Stomach (tissue), 9 donors: ENCODE results near the gene ERN2. TPM values are rescaled to one million over a fixed set of nuclear protein-coding genes. Genes with fewer than 3 reads are reported as not detected.
A peak's percentile ranks its signal among the peaks of the same experiment; 100 is the strongest.

Experiments
- DNase-seq, 2 donors: peaks; one replicate each; pipeline versions ENCODE4 v3.0.0 to v3.0.0-alpha.2; 2013 to 2019
- H3K27ac ChIP-seq, 5 donors: fragments of 200-600 bp in 4 of 5; sonication (generic) in 4 of 5; one replicate each; pipeline ENCODE4 v1.5.1; 2013 to 2019; ENCODE audit warnings: mild to moderate bottlenecking in 1 of 5, moderate library complexity in 1 of 5
- H3K27me3 ChIP-seq, 3 donors: fragments of 200-600 bp; sonication (generic); one replicate each; pipeline ENCODE4 v1.5.1; 2017 to 2019; ENCODE audit warnings: mixed run types in 1 of 3
- H3K36me3 ChIP-seq, 4 donors: fragments of 200-600 bp; sonication (generic); 1 replicate in 3 of 4; 2 replicates in 1 of 4; pipeline ENCODE4 v1.5.1; 2016 to 2019
- H3K4me1 ChIP-seq, 4 donors: fragments of 200-600 bp; sonication (generic); one replicate each; pipeline ENCODE4 v1.5.1; 2016 to 2019
- H3K4me3 ChIP-seq, 4 donors: fragments of 200-600 bp; sonication (generic) in 3 of 4; one replicate each; pipeline ENCODE4 v1.5.1; 2016 to 2019; ENCODE audit warnings: mild to moderate bottlenecking in 1 of 4
- H3K9me3 ChIP-seq, 4 donors: fragments of 200-600 bp; sonication (generic); one replicate each; pipeline ENCODE4 v1.5.1; 2016 to 2019
- EP300 ChIP-seq: sonication (generic); formaldehyde crosslinking; IDR thresholded peaks from one replicate; pipeline ENCODE4 v1.6.1; 2017; ENCODE audit warnings: antibody characterized with exemption
- POLR2A ChIP-seq, 4 donors: fragments of 450-650 bp; IDR thresholded peaks; one replicate each; pipeline ENCODE4 v1.6.1; 2016; ENCODE audit warnings: antibody characterized with exemption in 4 of 4, control low read depth in 2 of 4, mild to moderate bottlenecking in 1 of 4, moderate library complexity in 1 of 4
- POLR2AphosphoS5 ChIP-seq, 3 donors: sonication (generic); formaldehyde crosslinking; IDR thresholded peaks; one replicate each; pipeline ENCODE4 v1.6.1; 2016; ENCODE audit warnings: antibody characterized with exemption in 3 of 3
- WGBS, 5 donors: extraction: QIAGEN DNeasy Blood & Tissue Kit in 3 of 5; methylation state at CpG; one replicate each; pipeline versions ENCODE4 v1.1.5 to v1.1.7; 2013 to 2018; 5-methylcytosine and 5-hydroxymethylcytosine counted together
- intact Hi-C: fragments of 100-400 bp; cut with DNase I; formaldehyde crosslinking; loops from one replicate; pipeline ENCODE4 v1.15.1; 2023; ENCODE audit warnings: low total_unique reads
- polyA plus RNA-seq, 3 donors: library from polyadenylated mRNA; stranded (reverse); fragments of 200-250 nt; gene quantifications; one replicate each; pipeline ENCODE4 v1.2.3, GENCODE V29; 2013
- total RNA-seq, 5 donors: library from RNA; depleted of rRNA; stranded (reverse); fragments of >200 nt; gene quantifications; one replicate each; pipeline versions ENCODE4 v1.1.0 to v1.2.3, GENCODE V29; 2014 to 2016
- TF ChIP-seq, protein P1 (sequence below), 7 experiments: fragments of 450-650 bp in 4 of 7; fragments of 200-600 bp in 3 of 7; sonication (generic) in 3 of 7; IDR thresholded peaks; one replicate each; pipeline ENCODE4 v1.5.1; 2016 to 2019; ENCODE audit warnings: antibody characterized with exemption in 7 of 7, control low read depth in 2 of 7, mild to moderate bottlenecking in 1 of 7
- donor health status: healthy with polysubstance abuse.
- donor health status: Bipolar disorder and iron deficiency.
- donor health status: healthy.

ERN2 gene
- total and polyA plus RNA-seq, 8 donors: 18.2 to 235 (median 63.1) TPM

DNA sequence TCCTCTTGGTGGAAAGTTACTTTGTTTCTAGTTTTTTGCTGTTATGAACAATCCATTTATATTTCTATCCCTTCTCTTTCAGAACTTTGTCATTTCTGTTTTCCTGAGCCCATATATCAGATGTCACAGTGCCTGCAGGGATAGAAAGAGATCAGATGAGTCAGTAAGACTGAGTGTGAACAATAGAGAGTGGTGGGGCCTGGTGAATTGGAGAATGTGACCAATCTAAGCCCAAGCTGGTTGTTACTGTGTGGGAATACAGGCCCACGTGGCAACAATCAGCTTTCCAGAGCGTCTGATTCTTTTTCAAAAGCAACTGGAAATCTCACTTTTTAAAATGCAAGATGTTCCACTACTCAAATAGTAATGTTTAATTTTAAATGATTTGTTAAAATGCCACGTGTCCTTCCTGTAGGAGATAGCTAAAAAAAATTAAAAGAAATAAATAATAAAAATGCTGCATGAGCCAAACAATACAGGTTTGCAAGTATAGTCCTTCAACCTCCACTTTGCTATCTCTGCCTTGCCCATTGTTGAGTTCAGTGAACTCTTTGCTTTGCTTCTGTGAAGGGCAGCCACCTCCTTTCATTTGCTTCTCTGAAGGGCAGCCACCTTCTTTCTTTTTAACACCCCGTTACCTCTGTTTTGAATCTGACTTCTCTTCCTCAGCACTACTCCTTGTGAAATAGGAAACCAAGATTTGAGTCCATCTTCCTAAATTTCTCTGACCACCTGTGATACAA, 62.2 kb downstream of the ERN2 start:
- H3K4me3 ChIP-seq: no peak overlapping the region
- no peak overlapping the region for H3K27ac ChIP-seq
- peaks cover 0 to 90% (median 80%) of the 10 kb centered on the region in 4 donors for H3K36me3 ChIP-seq
- no peak for DNase-seq
- H3K9me3 ChIP-seq: no peaks in the 10 kb centered on the region
- intact Hi-C loops: no loop called here
- H3K4me1 ChIP-seq: peaks cover 0 to 7% (median 0%) of the 10 kb centered on the region in 4 donors
- TF ChIP-seq, protein P1, sequence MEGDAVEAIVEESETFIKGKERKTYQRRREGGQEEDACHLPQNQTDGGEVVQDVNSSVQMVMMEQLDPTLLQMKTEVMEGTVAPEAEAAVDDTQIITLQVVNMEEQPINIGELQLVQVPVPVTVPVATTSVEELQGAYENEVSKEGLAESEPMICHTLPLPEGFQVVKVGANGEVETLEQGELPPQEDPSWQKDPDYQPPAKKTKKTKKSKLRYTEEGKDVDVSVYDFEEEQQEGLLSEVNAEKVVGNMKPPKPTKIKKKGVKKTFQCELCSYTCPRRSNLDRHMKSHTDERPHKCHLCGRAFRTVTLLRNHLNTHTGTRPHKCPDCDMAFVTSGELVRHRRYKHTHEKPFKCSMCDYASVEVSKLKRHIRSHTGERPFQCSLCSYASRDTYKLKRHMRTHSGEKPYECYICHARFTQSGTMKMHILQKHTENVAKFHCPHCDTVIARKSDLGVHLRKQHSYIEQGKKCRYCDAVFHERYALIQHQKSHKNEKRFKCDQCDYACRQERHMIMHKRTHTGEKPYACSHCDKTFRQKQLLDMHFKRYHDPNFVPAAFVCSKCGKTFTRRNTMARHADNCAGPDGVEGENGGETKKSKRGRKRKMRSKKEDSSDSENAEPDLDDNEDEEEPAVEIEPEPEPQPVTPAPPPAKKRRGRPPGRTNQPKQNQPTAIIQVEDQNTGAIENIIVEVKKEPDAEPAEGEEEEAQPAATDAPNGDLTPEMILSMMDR (IDR thresholded peaks at IDR 0.05): no peak
- TF ChIP-seq POLR2A (IDR thresholded peaks at IDR 0.05) (no peak), POLR2AphosphoS5 (IDR thresholded peaks at IDR 0.05) (no peak)
- WGBS, 5 donors: 80 to 86% (median 85%) methylated on average over 4 of the region's 4 CpGs
- H3K27me3 ChIP-seq: no peaks in the 10 kb centered on the region

DNA sequence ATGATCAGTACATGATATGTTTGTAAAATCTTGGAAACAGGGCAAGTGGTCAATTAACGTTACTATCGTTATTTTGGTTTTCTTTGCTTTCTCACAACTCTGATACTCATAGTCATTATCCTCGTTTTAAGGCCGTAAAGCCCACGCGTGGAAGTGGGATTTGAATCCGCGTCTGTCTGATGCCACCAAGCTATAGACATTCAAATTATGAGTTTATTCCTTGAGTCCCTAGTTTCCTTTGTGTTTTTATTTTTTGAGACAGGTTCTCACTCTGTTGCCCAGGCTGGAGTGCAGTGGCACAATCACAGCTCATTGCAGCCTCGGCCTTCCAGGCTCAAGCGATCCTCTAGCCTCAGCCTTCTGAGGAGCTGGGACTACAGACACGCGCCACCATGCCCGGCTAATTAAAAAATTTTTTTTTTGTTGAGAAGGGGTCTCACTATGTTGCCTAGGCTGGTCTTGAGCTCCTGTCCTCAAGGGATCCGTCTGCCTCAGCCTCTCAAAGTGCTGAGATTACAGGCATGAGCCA, 70.7 kb downstream of the ERN2 start:
- intact Hi-C loops: no loop called here

DNA sequence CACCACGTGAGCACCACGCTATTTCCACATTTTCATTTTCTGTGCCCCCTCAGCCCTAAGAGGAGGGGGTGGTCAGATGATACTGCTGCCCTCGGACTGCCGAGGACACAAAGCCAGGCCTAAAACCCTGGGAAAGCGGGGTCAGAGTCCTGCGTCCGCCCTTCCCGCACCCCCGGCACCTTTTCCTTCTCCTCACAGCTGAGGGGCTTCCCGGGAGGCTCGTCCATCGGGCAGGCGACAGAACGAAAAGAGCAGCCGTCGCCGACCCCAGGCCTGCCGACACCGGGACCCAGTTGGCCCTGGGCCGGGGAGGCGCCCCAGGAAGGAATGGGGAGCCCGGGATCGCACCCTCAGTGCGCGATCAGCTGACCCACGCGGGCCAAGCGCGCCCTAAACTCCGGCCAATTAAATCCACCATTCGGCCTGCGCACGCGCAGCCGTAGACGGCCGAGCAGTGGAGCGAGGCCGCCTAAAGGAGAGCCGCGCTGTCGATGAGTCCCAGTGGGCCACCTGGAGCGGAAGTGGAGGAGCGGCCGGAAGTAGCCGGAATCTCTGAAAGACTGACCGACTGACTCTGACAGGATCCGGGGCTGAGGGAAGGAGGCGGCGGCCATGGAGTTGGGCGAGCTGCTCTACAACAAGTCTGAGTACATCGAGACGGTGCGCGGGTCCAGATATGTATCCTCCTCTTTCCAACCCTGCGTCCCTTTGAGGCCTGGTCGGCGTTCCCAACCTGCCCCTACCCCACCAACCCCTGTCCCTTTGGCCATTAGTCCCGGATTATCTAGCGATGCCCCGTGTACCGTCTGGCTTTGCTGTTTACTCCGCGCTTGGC, 71.9 kb downstream of the ERN2 start, which contains the start of the genes DCTN5 and PALB2:
DCTN5 (plus strand) TSS at position 536 of the 835 bp plus-strand sequence; CDS start at position 613, 77 bp downstream.
PALB2 (minus strand) TSS at position 380 of the 835 bp plus-strand sequence; CDS start at position 227, 153 bp downstream.
- peak; percentile 94 to 98 for DNase-seq
- no peaks in the 10 kb centered on the region for H3K27me3 ChIP-seq

More for the DNA sequence above, 70.7 kb downstream of the ERN2 start:
- Histone ChIP-seq H3K27ac (peak overlapping the region in 3 of 5 donors; percentile 82 to 88 (median 86)), H3K36me3 (peaks cover 4 to 55% (median 48%) of the 10 kb centered on the region in 4 donors), H3K27me3 (no peaks in the 10 kb centered on the region), H3K9me3 (no peaks in the 10 kb centered on the region), H3K4me1 (peaks cover 19 to 39% (median 29%) of the 10 kb centered on the region in 4 donors), H3K4me3 (peak overlapping the region; percentile 63 to 98 (median 90))
- DNase-seq: no peak
- WGBS, 5 donors: 68 to 73% (median 70%) methylated on average over 14 of the region's 14 CpGs
- TF ChIP-seq POLR2A (IDR thresholded peaks at IDR 0.05) (no peak), EP300 (no peak), POLR2AphosphoS5 (IDR thresholded peaks at IDR 0.05) (no peak)
- TF ChIP-seq, protein P1 (IDR thresholded peaks at IDR 0.05): no peak

More for the DNA sequence above, 71.9 kb downstream of the ERN2 start, which contains the start of the genes DCTN5 and PALB2:
- 0 to 1% (median 0%) methylated on average over 24 to 64 of the region's 64 CpGs for WGBS, 5 donors
- H3K9me3 ChIP-seq: no peaks in the 10 kb centered on the region
- peaks cover 19 to 37% (median 29%) of the 10 kb centered on the region in 4 donors for H3K4me1 ChIP-seq
- H3K4me3 ChIP-seq: peak within 1 kb of the TSS; percentile 63 to 98 (median 90)
- H3K27ac ChIP-seq: peak within 1 kb of the TSS; percentile 52 to 88 (median 86)
- intact Hi-C loops: no loop called here
- TF ChIP-seq POLR2A (IDR thresholded peaks at IDR 0.05) (no peak), POLR2AphosphoS5 (IDR thresholded peaks at IDR 0.05) (peak; percentile 68 to 92 (median 73)), EP300 (no peak)
- TF ChIP-seq, protein P1 (IDR thresholded peaks at IDR 0.05): peak in 1 of 7 experiments; percentile 15
- peaks cover 4 to 55% (median 50%) of the 10 kb centered on the region in 4 donors for H3K36me3 ChIP-seq
